HEK293 (cell line): ENCODE data around the gene ATP8A1.

Experiments
- CTCF ChIA-PET: fragments of 350-600 bp; formaldehyde crosslinking; extraction: SDS; loops from one replicate; lab custom pipeline; 2021; ENCODE audit warnings: antibody characterized with exemption; lab: Yijun Ruan, JAX
- POLR2A ChIA-PET: fragments of 300-600 bp; formaldehyde crosslinking; extraction: SDS; loops from one replicate; lab custom pipeline; 2020; ENCODE audit warnings: antibody characterized with exemption, inconsistent platforms; lab: Yijun Ruan, JAX
- H3K27ac ChIP-seq: fragments of 200-500 bp; sonication (Bioruptor generic); 2 replicates; pipeline ENCODE4 v1.5.1; 2014; ENCODE audit warnings: low read depth, low read length, control low read depth, inconsistent platforms; ENCODE audit errors: extremely low read depth
- H3K36me3 ChIP-seq, 2 experiments: fragments of 200-500 bp in 1 of 2; sonication (Bioruptor generic) in 1 of 2; 1 replicate in 1 of 2; 2 replicates in 1 of 2; pipeline ENCODE4 v1.5.1; 2014 to 2017; ENCODE audit warnings: inconsistent platforms in 2 of 2, low read length in 2 of 2; ENCODE audit not compliant: control insufficient read depth in 2 of 2, insufficient read depth in 1 of 2
- H3K4me1 ChIP-seq: fragments of 200-500 bp; sonication (Bioruptor generic); 2 replicates; pipeline ENCODE4 v1.5.1; 2014; ENCODE audit warnings: mild to moderate bottlenecking, low read length, inconsistent platforms; ENCODE audit not compliant: control insufficient read depth, insufficient read depth
- H3K4me3 ChIP-seq: 2 replicates; pipeline ENCODE4 v1.5.1; 2011; ENCODE audit warnings: low read depth, mild to moderate bottlenecking, control low read depth, low read length, moderate library complexity
- H3K9me3 ChIP-seq: fragments of 200-500 bp; sonication (Bioruptor generic); 2 replicates; pipeline ENCODE4 v1.5.1; 2014; ENCODE audit warnings: low read depth, low read length, inconsistent platforms; ENCODE audit not compliant: control insufficient read depth, insufficient read depth
- BCL11A ChIP-seq: fragments of 450-650 bp; formaldehyde crosslinking; IDR thresholded peaks from 2 replicates; pipeline ENCODE4 v1.5.1; 2016; ENCODE audit warnings: low read depth, missing biosample characterization, missing genetic modification characterization
- GLI4 ChIP-seq: fragments of 450-650 bp; formaldehyde crosslinking; IDR thresholded peaks from 2 replicates; pipeline ENCODE4 v1.5.1; 2016; ENCODE audit warnings: missing biosample characterization, missing genetic modification characterization
- MYNN ChIP-seq: fragments of 450-650 bp; formaldehyde crosslinking; IDR thresholded peaks from 2 replicates; pipeline ENCODE4 v1.5.1; 2016; ENCODE audit warnings: missing biosample characterization, missing genetic modification characterization, borderline replicate concordance
- MZF1 ChIP-seq: fragments of 450-650 bp; formaldehyde crosslinking; IDR thresholded peaks from 2 replicates; pipeline ENCODE4 v1.5.1; 2017; ENCODE audit warnings: missing biosample characterization, missing genetic modification characterization, borderline replicate concordance
- SETDB1 ChIP-seq: IDR thresholded peaks from one replicate; pipeline ENCODE4 v1.6.1; 2017; ENCODE audit warnings: mild to moderate bottlenecking, low read length, moderate library complexity, mixed read lengths; ENCODE audit not compliant: insufficient read length
- WT1 ChIP-seq: fragments of 450-650 bp; formaldehyde crosslinking; IDR thresholded peaks from 2 replicates; pipeline ENCODE4 v1.5.1; 2016; ENCODE audit warnings: missing biosample characterization, missing genetic modification characterization
- YY2 ChIP-seq: fragments of 450-650 bp; formaldehyde crosslinking; IDR thresholded peaks from 2 replicates; pipeline ENCODE4 v1.5.1; 2016; ENCODE audit warnings: missing biosample characterization, missing genetic modification characterization
- ZBTB7A ChIP-seq: fragments of 450-650 bp; formaldehyde crosslinking; IDR thresholded peaks from 2 replicates; pipeline ENCODE4 v1.5.1; 2016; ENCODE audit warnings: low read depth, missing biosample characterization, missing genetic modification characterization
- ZFP69B ChIP-seq: fragments of 450-650 bp; formaldehyde crosslinking; IDR thresholded peaks from 2 replicates; pipeline ENCODE4 v1.5.1; 2016; ENCODE audit warnings: missing biosample characterization, missing genetic modification characterization
- ZNF114 ChIP-seq: fragments of 450-650 bp; formaldehyde crosslinking; IDR thresholded peaks from 2 replicates; pipeline ENCODE4 v1.5.0; 2017; ENCODE audit warnings: missing biosample characterization, missing genetic modification characterization
- ZNF174 ChIP-seq: fragments of 450-650 bp; formaldehyde crosslinking; IDR thresholded peaks from 2 replicates; pipeline ENCODE4 v1.5.0; 2017; ENCODE audit warnings: missing biosample characterization, mild to moderate bottlenecking, missing genetic modification characterization
- ZNF214 ChIP-seq: fragments of 450-650 bp; formaldehyde crosslinking; IDR thresholded peaks from 2 replicates; pipeline ENCODE4 v1.5.1; 2017; ENCODE audit warnings: missing biosample characterization, mild to moderate bottlenecking, missing genetic modification characterization, borderline replicate concordance
- ZNF248 ChIP-seq: fragments of 450-650 bp; formaldehyde crosslinking; IDR thresholded peaks from 2 replicates; pipeline ENCODE4 v1.5.1; 2017; ENCODE audit warnings: missing biosample characterization, missing genetic modification characterization
- ZNF37A ChIP-seq: fragments of 450-650 bp; IDR thresholded peaks from 2 replicates; pipeline ENCODE4 v1.5.1; 2018; ENCODE audit warnings: missing biosample characterization, missing genetic modification characterization
- ZNF449 ChIP-seq: fragments of 450-650 bp; formaldehyde crosslinking; IDR thresholded peaks from 2 replicates; pipeline ENCODE4 v1.5.1; 2017; ENCODE audit warnings: missing biosample characterization, mild to moderate bottlenecking, missing genetic modification characterization, moderate library complexity
- ZNF514 ChIP-seq: fragments of 450-650 bp; formaldehyde crosslinking; IDR thresholded peaks from 2 replicates; pipeline ENCODE4 v1.5.1; 2016; ENCODE audit warnings: missing biosample characterization, missing genetic modification characterization
- ZNF560 ChIP-seq: fragments of 450-650 bp; formaldehyde crosslinking; IDR thresholded peaks from 2 replicates; pipeline ENCODE4 v1.5.1; 2017; ENCODE audit warnings: missing biosample characterization, missing genetic modification characterization, borderline replicate concordance
- ZNF600 ChIP-seq: fragments of 450-650 bp; formaldehyde crosslinking; IDR thresholded peaks from 2 replicates; pipeline ENCODE4 v1.5.1; 2016; ENCODE audit warnings: missing biosample characterization, missing genetic modification characterization
- ZNF624 ChIP-seq: fragments of 450-650 bp; formaldehyde crosslinking; IDR thresholded peaks from 2 replicates; pipeline ENCODE4 v1.5.1; 2017; ENCODE audit warnings: missing biosample characterization, missing genetic modification characterization
- ZNF701 ChIP-seq: fragments of 450-650 bp; formaldehyde crosslinking; IDR thresholded peaks from 2 replicates; pipeline ENCODE4 v1.5.1; 2016; ENCODE audit warnings: missing biosample characterization, missing genetic modification characterization
- TF ChIP-seq, protein P1 (sequence below): fragments of 450-650 bp; formaldehyde crosslinking; IDR thresholded peaks from 2 replicates; pipeline ENCODE4 v1.5.1; 2016; ENCODE audit warnings: missing biosample characterization, missing genetic modification characterization
- TF ChIP-seq, protein P2 (sequence below): fragments of 450-650 bp; formaldehyde crosslinking; optimal IDR thresholded peaks from 2 replicates; pipeline ENCODE3; 2016; ENCODE audit warnings: missing biosample characterization, mild to moderate bottlenecking, missing genetic modification characterization

ATP8A1 gene

GRCh38 chr4:42566835-42567234 lies 90.1 kb downstream of the ATP8A1 start (continued):
- TF ChIP-seq ZFP69B (tag by site-specific recombination), result no peak
- TF ChIP-seq ZNF514 (tag by site-specific recombination), result no peak
- TF ChIP-seq WT1, result no peak
- no peak for TF ChIP-seq MYNN (tag by site-specific recombination)
- TF ChIP-seq BCL11A, result no peak

DNA sequence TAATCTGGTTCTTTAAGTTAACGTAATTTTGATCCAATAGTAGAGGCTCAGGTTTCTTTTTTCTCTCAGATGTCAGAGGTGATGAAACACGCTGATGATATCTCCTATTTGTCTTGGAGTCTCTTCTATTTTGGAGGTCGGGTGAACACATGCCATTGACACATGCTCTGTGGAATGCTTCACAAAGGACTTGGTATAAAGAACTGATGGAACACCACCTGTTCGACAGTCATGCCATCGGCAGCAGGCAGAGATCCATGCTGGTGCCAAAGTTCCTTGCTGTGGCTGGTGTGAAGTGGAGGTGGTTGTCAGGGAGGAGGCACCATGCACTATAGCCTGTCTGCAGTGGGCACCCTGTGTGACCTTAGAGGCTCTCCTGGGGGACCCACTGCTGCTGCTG lies 94.9 kb downstream of the ATP8A1 start:
- H3K4me3 ChIP-seq, result no peak overlapping the region
- no peak overlapping the region for H3K27ac ChIP-seq
- H3K9me3 ChIP-seq, result no peaks in the 10 kb centered on the region
- ChIA-PET CTCF (interaction anchor here (0.6 kb wide), 1 partner anchor 189 kb away, joined by 5 read pairs; no protein-coding TSS in a partner anchor), POLR2A (no interaction called here)
- H3K4me1 ChIP-seq, result no peaks in the 10 kb centered on the region
- TF ChIP-seq ZNF560 (tag by site-specific recombination), result no peak
- no peak for TF ChIP-seq ZNF214 (tag by site-specific recombination)
- TF ChIP-seq SETDB1, result no peak
- no peak for TF ChIP-seq GLI4 (tag by site-specific recombination)
- no peak for TF ChIP-seq YY2
- no peaks in the 10 kb centered on the region for H3K36me3 ChIP-seq

DNA sequence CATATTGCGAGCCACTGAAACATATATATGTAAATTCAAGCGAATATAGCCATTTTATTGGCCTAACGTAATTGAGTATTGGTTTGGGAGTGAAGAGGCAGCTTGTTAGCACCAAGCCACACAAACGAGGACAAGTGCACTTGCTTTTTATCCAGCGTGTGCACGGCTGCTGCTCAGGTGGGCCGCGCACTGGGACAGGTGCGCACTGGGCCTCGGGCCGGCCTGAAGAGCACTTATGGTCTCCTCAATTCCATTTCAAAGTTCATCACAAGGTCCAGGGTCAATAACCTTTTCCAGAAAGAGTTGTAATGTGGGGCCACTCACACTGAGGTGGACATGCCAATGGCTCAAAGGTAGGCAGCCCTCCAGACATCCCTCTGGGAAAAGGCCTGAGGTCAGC lies 95.9 kb downstream of the ATP8A1 start:
- no peaks in the 10 kb centered on the region for H3K4me1 ChIP-seq
- CTCF ChIA-PET, result no interaction called here
- no peaks in the 10 kb centered on the region for H3K9me3 ChIP-seq
- H3K4me3 ChIP-seq, result no peak overlapping the region
- no peak overlapping the region for H3K27ac ChIP-seq
- TF ChIP-seq ZNF248 (tag by site-specific recombination) (no peak), ZNF174 (tag by site-specific recombination) (no peak), ZNF624 (tag by site-specific recombination) (no peak), ZNF37A (no peak), MZF1 (tag by site-specific recombination) (no peak), ZNF449 (tag by site-specific recombination) (no peak), ZNF114 (tag by site-specific recombination) (no peak), ZNF701 (tag by site-specific recombination) (no peak), ZBTB7A (tag by site-specific recombination) (no peak), ZNF600 (tag by site-specific recombination) (no peak)
- TF ChIP-seq, protein P1, sequence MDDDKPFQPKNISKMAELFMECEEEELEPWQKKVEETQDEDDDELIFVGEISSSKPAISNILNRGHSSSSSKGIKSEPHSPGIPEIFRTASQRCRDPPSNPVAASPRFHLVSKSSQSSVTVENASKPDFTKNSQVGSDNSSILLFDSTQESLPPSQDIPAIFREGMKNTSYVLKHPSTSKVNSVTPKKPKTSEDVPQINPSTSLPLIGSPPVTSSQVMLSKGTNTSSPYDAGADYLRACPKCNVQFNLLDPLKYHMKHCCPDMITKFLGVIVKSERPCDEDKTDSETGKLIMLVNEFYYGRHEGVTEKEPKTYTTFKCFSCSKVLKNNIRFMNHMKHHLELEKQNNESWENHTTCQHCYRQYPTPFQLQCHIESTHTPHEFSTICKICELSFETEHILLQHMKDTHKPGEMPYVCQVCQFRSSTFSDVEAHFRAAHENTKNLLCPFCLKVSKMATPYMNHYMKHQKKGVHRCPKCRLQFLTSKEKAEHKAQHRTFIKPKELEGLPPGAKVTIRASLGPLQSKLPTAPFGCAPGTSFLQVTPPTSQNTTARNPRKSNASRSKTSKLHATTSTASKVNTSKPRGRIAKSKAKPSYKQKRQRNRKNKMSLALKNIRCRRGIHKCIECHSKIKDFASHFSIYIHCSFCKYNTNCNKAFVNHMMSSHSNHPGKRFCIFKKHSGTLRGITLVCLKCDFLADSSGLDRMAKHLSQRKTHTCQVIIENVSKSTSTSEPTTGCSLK (tag by site-specific recombination), result no peak
- TF ChIP-seq, protein P2, sequence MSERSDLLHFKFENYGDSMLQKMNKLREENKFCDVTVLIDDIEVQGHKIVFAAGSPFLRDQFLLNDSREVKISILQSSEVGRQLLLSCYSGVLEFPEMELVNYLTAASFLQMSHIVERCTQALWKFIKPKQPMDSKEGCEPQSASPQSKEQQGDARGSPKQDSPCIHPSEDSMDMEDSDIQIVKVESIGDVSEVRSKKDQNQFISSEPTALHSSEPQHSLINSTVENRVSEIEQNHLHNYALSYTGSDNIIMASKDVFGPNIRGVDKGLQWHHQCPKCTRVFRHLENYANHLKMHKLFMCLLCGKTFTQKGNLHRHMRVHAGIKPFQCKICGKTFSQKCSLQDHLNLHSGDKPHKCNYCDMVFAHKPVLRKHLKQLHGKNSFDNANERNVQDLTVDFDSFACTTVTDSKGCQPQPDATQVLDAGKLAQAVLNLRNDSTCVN (tag by site-specific recombination), result no peak
- H3K36me3 ChIP-seq, result no peaks in the 10 kb centered on the region
- POLR2A ChIA-PET, result no interaction called here
